Stomach smooth muscle (tissue), 2 donors: ENCODE data around the gene C6orf15.

ENCODE experiments used
- H3K27ac ChIP-seq: one replicate; pipeline ENCODE4 v1.7.0; 2013; ENCODE audit warnings: mild to moderate bottlenecking, low read length, inconsistent platforms
- H3K27me3 ChIP-seq, 2 donors: one replicate each; pipeline ENCODE4 v1.7.0; 2013; ENCODE audit warnings: low read length in 2 of 2; ENCODE audit not compliant: insufficient read depth in 2 of 2, control insufficient read depth in 1 of 2
- H3K36me3 ChIP-seq, 2 donors: one replicate each; pipeline ENCODE4 v1.7.0; 2013; ENCODE audit warnings: low read length in 2 of 2; ENCODE audit not compliant: control insufficient read depth in 2 of 2, insufficient read depth in 2 of 2
- H3K4me1 ChIP-seq: one replicate; pipeline ENCODE4 v1.7.0; 2013; ENCODE audit warnings: low read length; ENCODE audit not compliant: control insufficient read depth, insufficient read depth
- H3K4me3 ChIP-seq, 2 donors: one replicate each; pipeline ENCODE4 v1.7.0; 2013; ENCODE audit warnings: low read length in 2 of 2
- H3K9ac ChIP-seq, 2 donors: one replicate each; pipeline ENCODE4 v1.7.0; 2013; ENCODE audit warnings: low read length in 2 of 2, mild to moderate bottlenecking in 1 of 2
- H3K9me3 ChIP-seq, 2 donors: one replicate each; pipeline ENCODE4 v1.7.0; 2013; ENCODE audit warnings: low read length in 2 of 2; ENCODE audit not compliant: control insufficient read depth in 2 of 2
- donor health status: healthy.
- donor health status: Pancreatic carcinoma.

Gene C6orf15

GRCh38 chr6:31118178-31118577 lies 5.8 kb upstream of the C6orf15 start:
- Histone ChIP-seq H3K4me3 (no peak overlapping the region), H3K36me3 (no peaks in the 10 kb centered on the region), H3K27me3 (no peaks in the 10 kb centered on the region), H3K27ac (no peak overlapping the region), H3K4me1 (peaks cover 30% of the 10 kb centered on the region), H3K9me3 (no peaks in the 10 kb centered on the region), H3K9ac (no peak overlapping the region)

- no peaks in the 10 kb centered on the region for H3K9me3 ChIP-seq
- no peaks in the 10 kb centered on the region for H3K36me3 ChIP-seq
- H3K9ac ChIP-seq: no peak overlapping the region
- H3K27me3 ChIP-seq: no peaks in the 10 kb centered on the region
- H3K4me1 ChIP-seq: peaks cover 21% of the 10 kb centered on the region
- H3K27ac ChIP-seq: no peak overlapping the region
- H3K4me3 ChIP-seq: peak overlapping the region in 1 of 2 donors; percentile 47
These were observed 4.4 kb upstream of the C6orf15 start for GRCh38 chr6:31116661-31117385.

- no peaks in the 10 kb centered on the region for H3K36me3 ChIP-seq
- no peak overlapping the region for H3K27ac ChIP-seq
- no peaks in the 10 kb centered on the region for H3K27me3 ChIP-seq
- H3K9me3 ChIP-seq: no peaks in the 10 kb centered on the region
- H3K4me1 ChIP-seq: peaks cover 21% of the 10 kb centered on the region
- H3K9ac ChIP-seq: no peak overlapping the region
- H3K4me3 ChIP-seq: no peak overlapping the region
These were observed 3.7 kb upstream of the C6orf15 start for GRCh38 chr6:31115941-31116560.

GRCh38 chr6:31114970-31115849 lies 2.8 kb upstream of the C6orf15 start:
- H3K4me1 ChIP-seq: peaks cover 21% of the 10 kb centered on the region
- H3K27me3 ChIP-seq: peaks cover 0 to 2% of the 10 kb centered on the region in 2 donors
- peak overlapping the region in 1 of 2 donors; percentile 57 for H3K4me3 ChIP-seq
- H3K9ac ChIP-seq: no peak overlapping the region
- no peaks in the 10 kb centered on the region for H3K36me3 ChIP-seq
- no peaks in the 10 kb centered on the region for H3K9me3 ChIP-seq
- H3K27ac ChIP-seq: peak overlapping the region; percentile 31

GRCh38 chr6:31114541-31114878 lies 2.1 kb upstream of the C6orf15 start, which contains the start of gene PSORS1C1:
Gene PSORS1C1, plus strand, starts transcription at chr6:31114800. Its CDS starts 14,833 bp downstream, at chr6:31129633.
- H3K4me3 ChIP-seq: peak within 1 kb of the TSS in 1 of 2 donors; percentile 57
- H3K36me3 ChIP-seq: no peaks in the 10 kb centered on the region
- peak within 1 kb of the TSS in 1 of 2 donors; percentile 21 for H3K9ac ChIP-seq
- H3K4me1 ChIP-seq: peaks cover 21% of the 10 kb centered on the region
- peak within 1 kb of the TSS; percentile 31 for H3K27ac ChIP-seq
- H3K27me3 ChIP-seq: peaks cover 2 to 3% of the 10 kb centered on the region in 2 donors
- no peaks in the 10 kb centered on the region for H3K9me3 ChIP-seq

- peaks cover 21% of the 10 kb centered on the region for H3K4me1 ChIP-seq
- H3K27me3 ChIP-seq: peaks cover 2 to 3% of the 10 kb centered on the region in 2 donors
- H3K27ac ChIP-seq: peak overlapping the region; percentile 31
- peak overlapping the region in 1 of 2 donors; percentile 57 for H3K4me3 ChIP-seq
- peak overlapping the region in 1 of 2 donors; percentile 21 for H3K9ac ChIP-seq
- no peaks in the 10 kb centered on the region for H3K36me3 ChIP-seq
- H3K9me3 ChIP-seq: no peaks in the 10 kb centered on the region
These were observed 1.6 kb upstream of the C6orf15 start for GRCh38 chr6:31113861-31114540.

- Histone ChIP-seq H3K36me3 (no peaks in the 10 kb centered on the region), H3K9me3 (no peaks in the 10 kb centered on the region), H3K4me1 (peaks cover 21% of the 10 kb centered on the region), H3K27me3 (peaks cover 2 to 3% of the 10 kb centered on the region in 2 donors), H3K4me3 (no peak overlapping the region), H3K9ac (no peak overlapping the region), H3K27ac (no peak overlapping the region)
These were observed 663 bp downstream of the C6orf15 start for GRCh38 chr6:31111712-31112111.

GRCh38 chr6:31110825-31111582 lies 1.4 kb downstream of the C6orf15 start:
- Histone ChIP-seq H3K4me1 (peaks cover 21% of the 10 kb centered on the region), H3K27me3 (peaks cover 2 to 3% of the 10 kb centered on the region in 2 donors), H3K4me3 (no peak overlapping the region), H3K36me3 (no peaks in the 10 kb centered on the region), H3K9ac (no peak overlapping the region), H3K27ac (no peak overlapping the region), H3K9me3 (no peaks in the 10 kb centered on the region)

GRCh38 chr6:31107052-31107451 lies 5.3 kb downstream of the C6orf15 start:
- no peaks in the 10 kb centered on the region for H3K4me1 ChIP-seq
- H3K9ac ChIP-seq: no peak overlapping the region
- no peak overlapping the region for H3K4me3 ChIP-seq
- no peaks in the 10 kb centered on the region for H3K36me3 ChIP-seq
- no peak overlapping the region for H3K27ac ChIP-seq
- H3K27me3 ChIP-seq: peaks cover 2 to 3% of the 10 kb centered on the region in 2 donors
- no peaks in the 10 kb centered on the region for H3K9me3 ChIP-seq

- Histone ChIP-seq H3K9me3 (no peaks in the 10 kb centered on the region), H3K4me3 (no peak overlapping the region), H3K27ac (no peak overlapping the region), H3K4me1 (no peaks in the 10 kb centered on the region), H3K27me3 (no peaks in the 10 kb centered on the region), H3K9ac (no peak overlapping the region), H3K36me3 (no peaks in the 10 kb centered on the region)
These were observed 9.2 kb downstream of the C6orf15 start for GRCh38 chr6:31103136-31103535.
